Endothelial cell of umbilical vein (primary cell): ENCODE measurements around the gene CACNA1C. TPM values are rescaled to one million over a fixed set of nuclear protein-coding genes. Genes with fewer than 3 reads are reported as not detected.

Source experiments
- BruUV-seq: library from RNA; stranded (reverse); fragments of 400-500 nt; replicated peaks from 2 replicates; lab custom pipeline; 2021; lab: Mats Ljungman, UMichigan
- CTCF ChIA-PET: fragments of 300-600, 350-600 bp; sonication (Branson Sonifier 250); formaldehyde crosslinking; loops from one replicate; lab custom pipeline; 2021; ENCODE audit warnings: antibody characterized with exemption, inconsistent platforms; lab: Charles Lee
- POLR2A ChIA-PET: fragments of 300-600, 350-600 bp; sonication (Branson Sonifier 250); formaldehyde crosslinking; loops from one replicate; lab custom pipeline; 2021; ENCODE audit warnings: antibody characterized with exemption, inconsistent platforms; lab: Charles Lee
- DNase-seq: peaks from one replicate; pipeline ENCODE4 v3.0.0-alpha.2; 2011; ENCODE audit warnings: low read depth, low spot score
- FAIRE-seq: peaks from 2 replicates; lab custom pipeline; 2011; peaks lifted over from hg19 to GRCh38; lab: Jason Lieb, UNC
- H2AFZ ChIP-seq: 2 replicates; pipeline ENCODE4 v1.6.0; 2012; ENCODE audit warnings: low read depth, low read length, control low read depth, inconsistent platforms
- H3K27ac ChIP-seq: 2 replicates; pipeline ENCODE4 v1.5.1; 2011; ENCODE audit warnings: low read depth, mild to moderate bottlenecking, control low read depth, low read length, moderate library complexity; ENCODE audit not compliant: insufficient read depth
- H3K27me3 ChIP-seq, 2 experiments: 2 replicates each; pipeline versions ENCODE4 v1.6.0 to v1.6.1; 2011; ENCODE audit warnings: low read length in 2 of 2, mixed read lengths in 1 of 2; ENCODE audit not compliant: control insufficient read depth in 2 of 2, insufficient read depth in 2 of 2
- H3K36me3 ChIP-seq, 2 experiments: 2 replicates in 1 of 2; 3 replicates in 1 of 2; pipeline ENCODE4 v1.5.1; 2011; ENCODE audit warnings: low read length in 2 of 2, mild to moderate bottlenecking in 1 of 2, moderate library complexity in 1 of 2; ENCODE audit not compliant: control insufficient read depth in 2 of 2, insufficient read depth in 2 of 2; ENCODE audit errors: extremely low read depth in 1 of 2
- H3K4me1 ChIP-seq: 3 replicates; pipeline ENCODE4 v1.5.1; 2011; ENCODE audit warnings: mild to moderate bottlenecking, low read length; ENCODE audit not compliant: control insufficient read depth, insufficient read depth; ENCODE audit errors: extremely low read depth
- H3K4me2 ChIP-seq: 2 replicates; pipeline ENCODE4 v1.6.1; 2011; ENCODE audit warnings: low read length, control low read depth, mixed read lengths; ENCODE audit not compliant: insufficient read depth
- H3K4me3 ChIP-seq, 3 experiments: fragments of 200-600 bp in 1 of 3; sonication (generic), shearing (Covaris generic) in 1 of 3; replicated peaks in 1 of 3; 2 replicates each; pipeline ENCODE4 v1.5.1; 2011 to 2016; ENCODE audit warnings: control low read depth in 3 of 3, low read length in 3 of 3, mild to moderate bottlenecking in 2 of 3, inconsistent platforms in 1 of 3, low read depth in 1 of 3, moderate library complexity in 1 of 3; ENCODE audit not compliant: insufficient read depth in 1 of 3
- H3K79me2 ChIP-seq: 2 replicates; pipeline ENCODE4 v1.6.0; 2012; ENCODE audit warnings: low read length, inconsistent platforms; ENCODE audit not compliant: control insufficient read depth, insufficient read depth
- H3K9ac ChIP-seq: replicated peaks from 2 replicates; pipeline ENCODE3; 2011; ENCODE audit warnings: low read length, control low read depth; ENCODE audit not compliant: insufficient read depth; ENCODE audit errors: extremely low read depth
- H3K9me1 ChIP-seq: replicated peaks from 3 replicates; pipeline ENCODE4 v1.6.0; 2011; ENCODE audit warnings: mild to moderate bottlenecking, low read length; ENCODE audit not compliant: control insufficient read depth, insufficient read depth; ENCODE audit errors: extremely low read depth
- H3K9me3 ChIP-seq: replicated peaks from 2 replicates; pipeline ENCODE4 v1.5.1; 2012; ENCODE audit warnings: low read length, inconsistent platforms; ENCODE audit not compliant: control insufficient read depth, insufficient read depth
- H4K20me1 ChIP-seq: replicated peaks from 2 replicates; pipeline ENCODE3; 2011; ENCODE audit warnings: mild to moderate bottlenecking, low read length; ENCODE audit not compliant: control insufficient read depth, insufficient read depth; ENCODE audit errors: extremely low read depth
- CTCF ChIP-seq, 2 donors: IDR thresholded peaks; 1 replicate in 1 of 2; 2 replicates in 1 of 2; pipeline ENCODE4 v1.5.1; 2011; ENCODE audit warnings: low read length in 2 of 2, mild to moderate bottlenecking in 2 of 2, moderate library complexity in 2 of 2, control low read depth in 1 of 2, inconsistent platforms in 1 of 2, low read depth in 1 of 2; ENCODE audit not compliant: insufficient read depth in 1 of 2; ENCODE audit errors: extremely low read depth in 1 of 2
- EZH2 ChIP-seq: IDR thresholded peaks from 2 replicates; pipeline ENCODE4 v1.6.1; 2012; ENCODE audit warnings: borderline replicate concordance, low read depth, mild to moderate bottlenecking, moderate library complexity, low read length, inconsistent platforms; ENCODE audit not compliant: severe bottlenecking
- FOS ChIP-seq: IDR thresholded peaks from 2 replicates; pipeline ENCODE4 v1.6.1; 2011; ENCODE audit warnings: mild to moderate bottlenecking, low read length, moderate library complexity, borderline replicate concordance; ENCODE audit not compliant: insufficient read depth
- GATA2 ChIP-seq: IDR thresholded peaks from 2 replicates; pipeline ENCODE4 v1.7.0; 2011; ENCODE audit warnings: low read depth, mild to moderate bottlenecking, moderate library complexity, mixed read lengths, low read length; ENCODE audit not compliant: insufficient read length, insufficient read depth
- JUN ChIP-seq: IDR thresholded peaks from 2 replicates; pipeline ENCODE4 v1.6.1; 2011; ENCODE audit warnings: borderline replicate concordance, low read depth; ENCODE audit not compliant: insufficient read length, insufficient read depth
- MAX ChIP-seq: IDR thresholded peaks from 2 replicates; pipeline ENCODE4 v1.6.1; 2011; ENCODE audit not compliant: insufficient read depth, insufficient read length
- MYC ChIP-seq: IDR thresholded peaks from one replicate; pipeline ENCODE4 v1.6.1; 2011; ENCODE audit warnings: mild to moderate bottlenecking, low read depth, low read length
- POLR2A ChIP-seq: IDR thresholded peaks from 2 replicates; pipeline ENCODE4 v1.6.1; 2012; ENCODE audit warnings: low read depth, mild to moderate bottlenecking, control low read depth, low read length
- POLR2AphosphoS5 ChIP-seq: IDR thresholded peaks from 2 replicates; pipeline ENCODE4 v1.6.1; 2012; ENCODE audit warnings: low read depth, mild to moderate bottlenecking, control low read depth, low read length, moderate library complexity; ENCODE audit not compliant: insufficient read depth
- dilution Hi-C: fragments of 300-500 bp; cut with MboI; formaldehyde crosslinking; loops from one replicate; pipeline ENCODE4 v1.15.0; 2019; ENCODE audit warnings: low sequenced_read_pairs; ENCODE audit not compliant: extremely low pct_ligation_motif_present
- intact Hi-C: fragments of 100-400 bp; cut with micrococcal nuclease; formaldehyde crosslinking; loops from one replicate; pipeline ENCODE4 v1.10.0; 2022
- polyA plus RNA-seq, 4 experiments: library from polyadenylated mRNA; depleted of rRNA in 3 of 4; stranded (reverse) in 3 of 4; unstranded in 1 of 4; fragments of >200 nt; gene quantifications; 2 replicates each; pipeline versions ENCODE4 v1.2.1 to v1.2.3, GENCODE V29; 2011 to 2012; ENCODE audit warnings: missing spikeins in 1 of 4
- total RNA-seq: library from RNA; stranded (reverse); gene quantifications from 2 replicates; pipeline ENCODE4 v1.2.3, GENCODE V29; 2021

CACNA1C gene
- total and polyA plus RNA-seq, 2 donors (not counting 3 experiments of a cell fraction or from before 2014, with no cell fraction given): not detected

- TF ChIP-seq POLR2A (no peak), POLR2AphosphoS5 (no peak), EZH2 (no peak)
- Histone ChIP-seq H3K79me2 (no peaks in the 10 kb centered on the region), H3K4me3 (no peak overlapping the region), H3K4me1 (no peaks in the 10 kb centered on the region), H3K4me2 (no peak overlapping the region), H3K27me3 (peaks cover 2 to 3% of the 10 kb centered on the region in 2 experiments), H3K9ac (no peak overlapping the region), H3K27ac (no peak overlapping the region), H2AFZ (no peak overlapping the region), H3K9me1 (no peaks in the 10 kb centered on the region), H3K9me3 (no peaks in the 10 kb centered on the region), H3K36me3 (no peaks in the 10 kb centered on the region), H4K20me1 (no peaks in the 10 kb centered on the region)
- ChIA-PET CTCF (no interaction called here), POLR2A (no interaction called here)
- dilution Hi-C loops (no loop called here), intact Hi-C loops (no loop called here)
- FAIRE-seq: no peak
- no TSS peak for BruUV-seq
- no peak for DNase-seq
Measured at GRCh38 chr12:2578772-2579171, 526.0 kb downstream of the CACNA1C start.

- Histone ChIP-seq H3K27me3 (peaks cover 3 to 6% of the 10 kb centered on the region in 2 experiments), H3K27ac (no peak overlapping the region), H3K4me1 (no peaks in the 10 kb centered on the region), H4K20me1 (no peaks in the 10 kb centered on the region), H3K36me3 (no peaks in the 10 kb centered on the region), H3K9me1 (no peaks in the 10 kb centered on the region), H3K9me3 (no peaks in the 10 kb centered on the region), H3K4me2 (no peak overlapping the region), H3K79me2 (no peaks in the 10 kb centered on the region), H3K4me3 (no peak overlapping the region), H3K9ac (no peak overlapping the region), H2AFZ (no peak overlapping the region)
- FAIRE-seq (no peak), DNase-seq (no peak)
- BruUV-seq: no TSS peak
- TF ChIP-seq CTCF (IDR thresholded peaks at IDR 0.05; ENCODE audit: extremely low read depth in 1 of 2, insufficient read depth in 1 of 2, low read depth in 1 of 2, low read length in 2 of 2) (no peak), FOS (no peak), POLR2AphosphoS5 (no peak), MAX (no peak), GATA2 (no peak), MYC (no peak), EZH2 (no peak), JUN (no peak), POLR2A (no peak)
- dilution Hi-C loops: no loop called here
- intact Hi-C loops: loop anchor here (5.0 to 10.0 kb wide), 4 partner anchors 64 to 949 kb away; no protein-coding TSS in a partner anchor
- CTCF ChIA-PET: interaction anchor here (1.0 to 4.0 kb wide), 7 partner anchors 10 to 641 kb away, joined by 3 to 18 read pairs (median 5); no protein-coding TSS in a partner anchor
- POLR2A ChIA-PET: no interaction called here
Measured at GRCh38 chr12:2580821-2581220, 528.0 kb downstream of the CACNA1C start.
